ENCODE results near the gene RPL22. TPM values are rescaled to one million over a fixed set of nuclear protein-coding genes. Genes with fewer than 3 reads are reported as not detected.
A peak's percentile ranks its signal among the peaks of the same experiment; 100 is the strongest.

Gene RPL22
- total RNA-seq, 1 donor from 2014 or later: 414 TPM

GRCh38 chr1:6198646-6199297 is 623 bp downstream of the RPL22 start:
- Mint-ChIP-seq H3K27ac (peak overlapping the region; percentile 68), H3K4me3 (ENCODE audit: low read depth) (peak overlapping the region; percentile 82), H3K9me3 (ENCODE audit: low read depth) (no peaks in the 10 kb centered on the region), H3K36me3 (ENCODE audit: insufficient read depth) (peaks cover 14% of the 10 kb centered on the region), H3K4me1 (ENCODE audit: low read depth) (peaks cover 25% of the 10 kb centered on the region), H3K27me3 (peaks cover 3% of the 10 kb centered on the region)
- TF ChIP-seq CTCF (IDR thresholded peaks at IDR 0.05; ENCODE audit: unreplicated experiment): no peak
- no peak for DNase-seq (ENCODE audit: low spot score, unreplicated experiment)

- no peak for DNase-seq (ENCODE audit: low spot score, unreplicated experiment)
- H3K9me3 Mint-ChIP-seq (ENCODE audit: low read depth): no peaks in the 10 kb centered on the region
- H3K36me3 Mint-ChIP-seq (ENCODE audit: insufficient read depth): peaks cover 17% of the 10 kb centered on the region
- no peak for TF ChIP-seq CTCF (IDR thresholded peaks at IDR 0.05; ENCODE audit: unreplicated experiment)
- peaks cover 3% of the 10 kb centered on the region for H3K27me3 Mint-ChIP-seq
- peaks cover 25% of the 10 kb centered on the region for H3K4me1 Mint-ChIP-seq (ENCODE audit: low read depth)
- peak overlapping the region; percentile 82 for H3K4me3 Mint-ChIP-seq (ENCODE audit: low read depth)
- H3K27ac Mint-ChIP-seq: peak overlapping the region; percentile 69
These were observed 1.5 kb downstream of the RPL22 start for GRCh38 chr1:6197746-6198427.

GRCh38 chr1:6191968-6192367 is 7.4 kb downstream of the RPL22 start:
- peaks cover 4% of the 10 kb centered on the region for H3K4me1 Mint-ChIP-seq (ENCODE audit: low read depth)
- no peak for DNase-seq (ENCODE audit: low spot score, unreplicated experiment)
- no peak overlapping the region for H3K4me3 Mint-ChIP-seq (ENCODE audit: low read depth)
- no peaks in the 10 kb centered on the region for H3K9me3 Mint-ChIP-seq (ENCODE audit: low read depth)
- no peak overlapping the region for H3K27ac Mint-ChIP-seq
- peaks cover 25% of the 10 kb centered on the region for H3K36me3 Mint-ChIP-seq (ENCODE audit: insufficient read depth)
- no peak for TF ChIP-seq CTCF (IDR thresholded peaks at IDR 0.05; ENCODE audit: unreplicated experiment)
- no peaks in the 10 kb centered on the region for H3K27me3 Mint-ChIP-seq

- no peak for TF ChIP-seq CTCF (IDR thresholded peaks at IDR 0.05; ENCODE audit: unreplicated experiment)
- H3K36me3 Mint-ChIP-seq (ENCODE audit: insufficient read depth): peaks cover 26% of the 10 kb centered on the region
- no peaks in the 10 kb centered on the region for H3K9me3 Mint-ChIP-seq (ENCODE audit: low read depth)
- no peak overlapping the region for H3K4me3 Mint-ChIP-seq (ENCODE audit: low read depth)
- peaks cover 3% of the 10 kb centered on the region for H3K27me3 Mint-ChIP-seq
- no peak overlapping the region for H3K27ac Mint-ChIP-seq
- H3K4me1 Mint-ChIP-seq (ENCODE audit: low read depth): no peaks in the 10 kb centered on the region
- no peak for DNase-seq (ENCODE audit: low spot score, unreplicated experiment)
These were observed 10.9 kb downstream of the RPL22 start for GRCh38 chr1:6188466-6188865.

GRCh38 chr1:6185635-6186382 is 13.6 kb downstream of the RPL22 start:
- Mint-ChIP-seq H3K27me3 (peaks cover 27% of the 10 kb centered on the region), H3K4me3 (ENCODE audit: low read depth) (no peak overlapping the region), H3K36me3 (ENCODE audit: insufficient read depth) (peaks cover 23% of the 10 kb centered on the region), H3K9me3 (ENCODE audit: low read depth) (no peaks in the 10 kb centered on the region), H3K27ac (no peak overlapping the region), H3K4me1 (ENCODE audit: low read depth) (no peaks in the 10 kb centered on the region)
- no peak for DNase-seq (ENCODE audit: low spot score, unreplicated experiment)
- TF ChIP-seq CTCF (IDR thresholded peaks at IDR 0.05; ENCODE audit: unreplicated experiment): peak; percentile 60
